Stimulated activated CD4-positive, alpha-beta T cell treated with anti-CD3 and anti-CD28 coated beads, TNF-alpha, amount 100 ng/mL, for 24 hours (primary cell): ENCODE measurements around the gene EP300.
"Not testable (repeated sequence)": the region's sequence is repeated elsewhere in the genome, so short reads cannot be mapped to it uniquely, and the experiment has no call there.

ENCODE experiments used
- DNase-seq, 3 experiments: peaks; one replicate each; pipeline ENCODE4 v3.0.0-alpha.2; 2020; ENCODE audit warnings: low read depth in 3 of 3

EP300 gene

GRCh38 chr22:41152902-41153301, 60.5 kb downstream of the EP300 start:
- no peak for DNase-seq

GRCh38 chr22:41157083-41157482, 64.7 kb downstream of the EP300 start:
- no peak for DNase-seq

- no peak for DNase-seq
Measured at GRCh38 chr22:41169157-41169556, 76.8 kb downstream of the EP300 start.

DNA sequence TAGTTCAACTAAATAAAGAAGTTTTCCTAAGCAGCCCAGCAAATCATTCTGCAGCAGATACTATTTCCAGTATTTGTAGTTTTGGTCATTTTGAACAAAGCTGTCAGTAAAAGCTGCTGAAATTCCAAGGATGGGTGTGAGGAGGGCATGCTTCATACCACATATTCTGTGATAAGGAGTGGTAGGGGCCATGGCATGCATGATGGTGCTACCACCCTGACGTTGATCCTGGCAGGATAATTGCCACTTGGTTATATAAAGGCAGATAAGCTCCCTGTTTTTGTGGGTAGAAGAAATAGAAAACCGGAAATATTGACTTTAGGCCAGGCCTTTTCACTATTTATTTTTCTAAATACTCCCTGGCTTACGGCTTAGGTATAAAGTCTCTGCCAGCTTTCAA, 79.6 kb downstream of the EP300 start:
- DNase-seq = no peak

GRCh38 chr22:41175546-41175945, 83.2 kb downstream of the EP300 start:
- no peak for DNase-seq

GRCh38 chr22:41177040-41177621, 84.7 kb downstream of the EP300 start:
- DNase-seq = no peak

- DNase-seq = no peak
Measured at GRCh38 chr22:41177622-41178424, 85.4 kb downstream of the EP300 start.

DNA sequence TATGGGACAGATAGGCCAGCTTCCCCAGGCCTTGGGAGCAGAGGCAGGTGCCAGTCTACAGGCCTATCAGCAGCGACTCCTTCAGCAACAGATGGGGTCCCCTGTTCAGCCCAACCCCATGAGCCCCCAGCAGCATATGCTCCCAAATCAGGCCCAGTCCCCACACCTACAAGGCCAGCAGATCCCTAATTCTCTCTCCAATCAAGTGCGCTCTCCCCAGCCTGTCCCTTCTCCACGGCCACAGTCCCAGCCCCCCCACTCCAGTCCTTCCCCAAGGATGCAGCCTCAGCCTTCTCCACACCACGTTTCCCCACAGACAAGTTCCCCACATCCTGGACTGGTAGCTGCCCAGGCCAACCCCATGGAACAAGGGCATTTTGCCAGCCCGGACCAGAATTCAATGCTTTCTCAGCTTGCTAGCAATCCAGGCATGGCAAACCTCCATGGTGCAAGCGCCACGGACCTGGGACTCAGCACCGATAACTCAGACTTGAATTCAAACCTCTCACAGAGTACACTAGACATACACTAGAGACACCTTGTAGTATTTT, 86.1 kb downstream of the EP300 start:
- DNase-seq = no peak

DNA sequence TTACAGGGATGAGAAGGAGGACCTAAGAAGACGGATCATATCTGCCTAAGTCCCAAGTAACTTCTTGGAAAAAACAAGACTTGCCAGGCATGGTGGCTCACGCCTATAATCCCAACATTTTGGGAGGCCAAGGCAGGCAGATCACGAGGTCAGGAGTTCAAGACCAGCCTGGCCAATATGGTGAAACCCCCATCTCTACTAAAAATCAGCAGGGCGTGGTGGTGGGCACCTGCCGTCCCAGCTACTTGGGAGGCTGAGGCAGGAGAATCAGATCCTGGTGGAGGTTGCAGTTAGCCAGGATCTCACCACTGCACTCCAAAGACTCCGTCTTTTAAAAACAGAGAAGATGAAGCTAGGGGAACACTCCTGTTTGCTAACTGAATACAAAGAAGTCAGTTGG, 88.0 kb downstream of the EP300 start:
- DNase-seq = not testable (repeated sequence)

- DNase-seq = no peak
Measured at GRCh38 chr22:41180926-41181325, 88.5 kb downstream of the EP300 start.

- no peak for DNase-seq
Measured at GRCh38 chr22:41181349-41182241, 89.2 kb downstream of the EP300 start.

DNA sequence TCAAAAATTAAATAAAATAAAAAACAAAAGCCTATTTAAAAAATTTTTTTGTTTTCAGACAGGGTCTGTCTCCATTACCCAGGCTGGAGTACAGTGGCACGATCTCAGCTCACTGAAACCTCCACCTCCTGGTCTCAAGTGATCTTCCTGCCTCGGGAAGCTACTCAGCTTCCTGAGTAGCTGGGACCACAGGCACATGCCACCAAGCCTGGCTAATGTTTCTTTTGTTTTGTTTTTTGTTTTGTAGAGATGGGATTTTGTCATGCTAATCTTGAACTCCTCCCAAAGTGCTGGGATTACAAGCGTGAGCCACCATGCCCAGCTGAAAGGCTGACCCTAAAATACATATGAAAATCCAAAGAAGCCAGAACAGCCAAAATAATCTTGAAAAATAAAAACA, 92.3 kb downstream of the EP300 start:
- no peak for DNase-seq

- no peak for DNase-seq
Measured at GRCh38 chr22:41191467-41191866, 99.1 kb downstream of the EP300 start.

- DNase-seq = no peak
Measured at GRCh38 chr22:41193829-41194228, 101.4 kb downstream of the EP300 start.

DNA sequence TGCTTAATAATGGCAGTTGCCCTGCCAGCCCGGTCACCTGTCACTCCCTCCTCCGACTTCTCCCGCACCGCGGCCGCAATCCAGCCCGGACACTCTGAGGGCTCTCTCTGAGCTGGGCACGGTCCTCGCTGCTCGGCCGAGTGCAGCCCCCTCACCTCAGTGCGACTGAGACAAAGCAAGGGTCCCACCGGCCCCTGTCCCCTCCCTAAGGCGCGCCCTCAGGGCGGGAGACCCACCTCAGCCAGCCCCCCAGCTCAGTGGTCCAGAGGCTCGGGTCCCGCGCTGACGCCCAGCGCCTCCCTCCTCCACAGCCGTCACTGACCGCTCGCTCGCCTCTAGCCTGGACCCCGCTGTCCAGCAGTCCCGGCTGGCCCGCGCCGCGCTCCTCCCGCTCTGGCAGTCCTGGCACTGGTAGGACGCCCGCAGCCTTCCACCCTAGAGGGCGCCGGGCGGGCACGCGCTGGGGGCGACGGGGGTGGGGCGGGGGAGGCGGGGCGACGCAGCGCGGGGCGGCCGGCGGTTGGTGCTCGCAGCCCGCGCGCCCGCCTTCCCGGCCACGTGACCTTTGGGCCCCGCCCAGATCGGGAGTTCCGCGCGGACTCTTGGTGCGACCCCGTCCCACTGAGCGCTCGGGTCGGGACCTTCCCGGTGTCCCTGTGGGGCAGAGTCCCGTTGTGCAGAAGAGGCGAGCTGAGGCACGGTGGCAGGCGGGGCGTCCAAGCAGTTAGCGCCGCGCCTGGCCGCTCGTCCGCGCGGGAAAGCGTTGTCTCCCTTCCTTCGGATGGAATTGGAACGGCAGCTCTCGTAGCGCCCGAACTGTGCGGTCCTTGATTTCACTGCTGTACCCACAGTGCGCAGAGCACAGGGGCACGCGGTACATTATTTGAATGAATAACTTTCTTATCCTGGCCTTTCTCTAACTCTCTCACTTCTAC, 104.9 kb downstream of the EP300 start:
- peak; percentile 71 to 83 (median 72) for DNase-seq

GRCh38 chr22:41198027-41198580, 105.7 kb downstream of the EP300 start:
- peak; percentile 18 to 67 (median 46) for DNase-seq

DNA sequence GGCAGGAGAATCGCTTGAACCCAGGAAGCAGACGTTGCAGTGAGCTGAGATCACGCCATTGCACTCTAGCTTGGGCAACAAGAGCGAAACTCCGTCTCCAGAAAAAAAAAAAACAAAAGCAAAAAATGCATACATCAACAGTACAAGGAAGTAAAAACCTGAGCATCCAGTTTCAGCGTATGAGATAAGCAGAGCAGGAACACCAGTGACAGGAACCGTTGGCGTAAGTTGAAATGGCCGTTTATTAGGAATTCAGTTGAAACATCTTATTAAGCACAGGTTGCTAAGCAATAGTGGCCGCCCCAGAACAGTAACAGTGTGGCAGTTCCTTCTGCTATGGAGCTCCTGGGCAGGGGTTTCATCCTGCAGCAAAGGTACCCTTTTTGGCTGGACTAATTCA, 108.7 kb downstream of the EP300 start:
- DNase-seq = no peak

GRCh38 chr22:41203118-41203517, 110.7 kb downstream of the EP300 start:
- DNase-seq = no peak

- DNase-seq = no peak
Measured at GRCh38 chr22:41204066-41204465, 111.7 kb downstream of the EP300 start.

DNA sequence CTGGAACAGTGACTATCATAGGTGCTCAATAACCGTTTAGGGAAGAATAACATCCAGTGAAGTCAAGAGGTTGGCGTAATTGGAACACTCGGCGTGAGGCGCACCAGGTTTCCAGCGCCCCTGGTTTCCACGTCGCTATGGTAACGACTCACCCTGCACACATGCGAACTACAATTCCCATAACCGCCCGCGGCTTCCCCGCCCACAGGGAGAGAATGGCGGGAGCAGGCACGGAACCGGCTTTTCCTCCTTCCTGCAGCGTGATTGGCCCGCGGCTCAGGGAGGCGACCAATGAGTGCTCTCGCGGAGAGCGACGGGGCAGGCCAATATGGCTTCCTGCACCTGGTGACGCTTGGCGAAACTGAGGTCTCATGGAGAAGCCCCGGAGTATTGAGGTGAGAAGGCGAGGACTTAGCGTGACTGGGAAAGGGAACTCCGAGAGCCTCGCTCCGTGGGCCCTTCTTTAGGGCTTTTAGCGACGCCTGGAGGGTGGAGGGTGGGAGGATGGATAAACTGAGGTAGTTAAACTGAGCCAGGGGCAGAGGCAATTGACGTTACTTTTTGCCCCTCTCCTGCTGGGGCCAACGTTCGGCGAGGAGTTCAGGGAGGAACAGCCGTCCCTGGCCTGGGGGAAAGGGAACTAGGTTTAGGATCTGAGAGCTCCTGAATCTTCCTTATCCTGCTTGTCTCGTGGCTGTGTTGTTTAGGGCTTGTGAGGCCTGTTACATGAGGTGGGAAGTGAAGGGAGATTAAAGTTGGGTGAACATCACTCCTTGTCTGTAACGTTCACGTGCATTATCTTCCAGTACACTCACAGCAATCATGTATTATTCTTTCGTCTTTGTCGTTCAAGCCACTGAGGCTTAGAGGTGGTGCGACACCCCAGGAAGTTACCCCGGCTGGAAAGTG, 112.9 kb downstream of the EP300 start, which contains the start of gene L3MBTL2:
Gene L3MBTL2, plus strand, starts transcription at position 321 of the 909 bp plus-strand sequence. Its CDS starts 51 bp downstream, at position 372.
- DNase-seq = peak; percentile 97 to 99 (median 98)
